ENCODE results near the gene IRAK2.

IRAK2 gene

GRCh38 chr3:10280177-10280529 is 115.4 kb downstream of the IRAK2 start:
- TF ChIP-seq ZFX (IDR thresholded peaks at IDR 0.05) = no peak
- H3K27ac ChIP-seq = no peak overlapping the region

GRCh38 chr3:10280571-10280970 is 115.9 kb downstream of the IRAK2 start:
- no peak overlapping the region for H3K27ac ChIP-seq

GRCh38 chr3:10281951-10282350 is 117.2 kb downstream of the IRAK2 start:
- no peak overlapping the region for H3K27ac ChIP-seq
- TF ChIP-seq ZFX (IDR thresholded peaks at IDR 0.05) = no peak
- TF ChIP-seq CTCF (conservative IDR thresholded peaks at IDR 0.05) = no peak

More at GRCh38 chr3:10280571-10280970, 115.9 kb downstream of the IRAK2 start:
- TF ChIP-seq CTCF (conservative IDR thresholded peaks at IDR 0.05) (no peak), ZFX (IDR thresholded peaks at IDR 0.05) (no peak)

GRCh38 chr3:10283638-10284037 is 118.9 kb downstream of the IRAK2 start:
- TF ChIP-seq CTCF (conservative IDR thresholded peaks at IDR 0.05) (no peak), ZFX (IDR thresholded peaks at IDR 0.05) (no peak)
- H3K27ac ChIP-seq = no peak overlapping the region

GRCh38 chr3:10284496-10284895 is 119.8 kb downstream of the IRAK2 start:
- TF ChIP-seq ZFX (IDR thresholded peaks at IDR 0.05) (no peak), CTCF (conservative IDR thresholded peaks at IDR 0.05) (no peak)
- no peak overlapping the region; the same call in 1 of the 2 replicates for H3K27ac ChIP-seq

- TF ChIP-seq CTCF (conservative IDR thresholded peaks at IDR 0.05) (no peak), ZFX (IDR thresholded peaks at IDR 0.05) (no peak)
Observed at GRCh38 chr3:10285272-10286132, 120.8 kb downstream of the IRAK2 start.

GRCh38 chr3:10286133-10286524 is 121.4 kb downstream of the IRAK2 start:
- peak overlapping the region; percentile 72 for H3K27ac ChIP-seq
- TF ChIP-seq ZFX (IDR thresholded peaks at IDR 0.05) (no peak), CTCF (conservative IDR thresholded peaks at IDR 0.05) (no peak)

More at GRCh38 chr3:10285272-10286132, 120.8 kb downstream of the IRAK2 start:
- peak overlapping the region; percentile 72 for H3K27ac ChIP-seq
